ENCODE data around the gene OCSTAMP.

The OCSTAMP gene

GRCh38 chr20:46588532-46589511, 38.4 kb upstream of the OCSTAMP start:
- no peaks in the 10 kb centered on the region for H3K9me3 ChIP-seq (replicated peaks; ENCODE audit: insufficient read depth, low read length)
- no peaks in the 10 kb centered on the region for H3K79me2 ChIP-seq (ENCODE audit: low read length)
- H3K4me3 ChIP-seq (ENCODE audit: low read length) = peak overlapping the region; percentile 35
- DNase-seq = peak; percentile 77
- H3K27me3 ChIP-seq (replicated peaks; ENCODE audit: insufficient read depth, low read length) = no peaks in the 10 kb centered on the region
- peaks cover 4% of the 10 kb centered on the region; the same call in 1 of the 2 replicates for H3F3A ChIP-seq (ENCODE audit: insufficient read depth, low read length)
- H3K9me2 ChIP-seq (replicated peaks; ENCODE audit: insufficient read depth, low read length) = no peaks in the 10 kb centered on the region
- H2AFZ ChIP-seq (ENCODE audit: low read length) = peak overlapping the region; percentile 16
- TF ChIP-seq EZH2phosphoT487 (IDR thresholded peaks at IDR 0.05; ENCODE audit: low read length) (no peak), CTCF (IDR thresholded peaks at IDR 0.05; ENCODE audit: low read length) (no peak), EZH2 (optimal IDR thresholded peaks at IDR 0.05; ENCODE audit: low read depth, low read length) (no peak)
- H4K20me1 ChIP-seq (ENCODE audit: insufficient read depth, low read length) = no peaks in the 10 kb centered on the region
- H3K4me2 ChIP-seq (ENCODE audit: low read depth, low read length) = peak overlapping the region; percentile 58
- H3K9ac ChIP-seq (ENCODE audit: low read length) = no peak overlapping the region
- no peaks in the 10 kb centered on the region for H3K36me3 ChIP-seq (replicated peaks; ENCODE audit: insufficient read depth, low read length)
- H3K4me1 ChIP-seq (ENCODE audit: low read length) = peaks cover 16% of the 10 kb centered on the region
- peak overlapping the region; percentile 21; the same call in 1 of the 2 replicates for H3K27ac ChIP-seq (ENCODE audit: low read length)

- peaks cover 16% of the 10 kb centered on the region for H3K4me1 ChIP-seq (ENCODE audit: low read length)
- H3K9me3 ChIP-seq (replicated peaks; ENCODE audit: insufficient read depth, low read length) = no peaks in the 10 kb centered on the region
- H3F3A ChIP-seq (ENCODE audit: insufficient read depth, low read length) = peaks cover 4% of the 10 kb centered on the region; the same call in 1 of the 2 replicates
- H3K27ac ChIP-seq (ENCODE audit: low read length) = no peak overlapping the region
- H3K4me2 ChIP-seq (ENCODE audit: low read depth, low read length) = no peak overlapping the region
- no peak overlapping the region for H3K4me3 ChIP-seq (ENCODE audit: low read length)
- no peaks in the 10 kb centered on the region for H3K79me2 ChIP-seq (ENCODE audit: low read length)
- H2AFZ ChIP-seq (ENCODE audit: low read length) = 0 out of 2 replicates have a peak overlapping the region, but pooled peaks have one; percentile 16
- H3K27me3 ChIP-seq (replicated peaks; ENCODE audit: insufficient read depth, low read length) = no peaks in the 10 kb centered on the region
- H3K9ac ChIP-seq (ENCODE audit: low read length) = no peak overlapping the region
- TF ChIP-seq EZH2 (optimal IDR thresholded peaks at IDR 0.05; ENCODE audit: low read depth, low read length) (no peak), CTCF (IDR thresholded peaks at IDR 0.05; ENCODE audit: low read length) (no peak), EZH2phosphoT487 (IDR thresholded peaks at IDR 0.05; ENCODE audit: low read length) (no peak)
- no peak for DNase-seq
- no peaks in the 10 kb centered on the region for H4K20me1 ChIP-seq (ENCODE audit: insufficient read depth, low read length)
- no peaks in the 10 kb centered on the region for H3K36me3 ChIP-seq (replicated peaks; ENCODE audit: insufficient read depth, low read length)
- H3K9me2 ChIP-seq (replicated peaks; ENCODE audit: insufficient read depth, low read length) = no peaks in the 10 kb centered on the region
Observed at GRCh38 chr20:46587986-46588385, 37.5 kb upstream of the OCSTAMP start.

GRCh38 chr20:46586724-46587123, 36.3 kb upstream of the OCSTAMP start:
- no peak for TF ChIP-seq EZH2phosphoT487 (IDR thresholded peaks at IDR 0.05; ENCODE audit: low read length)
- TF ChIP-seq CTCF (IDR thresholded peaks at IDR 0.05; ENCODE audit: low read length) = no peak
- TF ChIP-seq EZH2 (optimal IDR thresholded peaks at IDR 0.05; ENCODE audit: low read depth, low read length) = no peak

More at GRCh38 chr20:46586724-46587123, 36.3 kb upstream of the OCSTAMP start:
- Histone ChIP-seq H3K79me2 (ENCODE audit: low read length) (no peaks in the 10 kb centered on the region), H4K20me1 (ENCODE audit: insufficient read depth, low read length) (no peaks in the 10 kb centered on the region), H3K4me3 (ENCODE audit: low read length) (no peak overlapping the region), H3K27me3 (replicated peaks; ENCODE audit: insufficient read depth, low read length) (no peaks in the 10 kb centered on the region), H3K27ac (ENCODE audit: low read length) (no peak overlapping the region), H3K9me3 (replicated peaks; ENCODE audit: insufficient read depth, low read length) (no peaks in the 10 kb centered on the region), H3K4me1 (ENCODE audit: low read length) (peaks cover 16% of the 10 kb centered on the region), H3K4me2 (ENCODE audit: low read depth, low read length) (no peak overlapping the region), H2AFZ (ENCODE audit: low read length) (no peak overlapping the region), H3F3A (ENCODE audit: insufficient read depth, low read length) (peaks cover 4% of the 10 kb centered on the region; the same call in 1 of the 2 replicates), H3K9ac (ENCODE audit: low read length) (no peak overlapping the region), H3K9me2 (replicated peaks; ENCODE audit: insufficient read depth, low read length) (no peaks in the 10 kb centered on the region), H3K36me3 (replicated peaks; ENCODE audit: insufficient read depth, low read length) (no peaks in the 10 kb centered on the region)
- no peak for DNase-seq

All from MM.1S (cell line).